WTC11 (cell line): ENCODE measurements around the gene KCNJ16.

Source experiments
- ATF3 ChIP-seq: sonication (generic); formaldehyde crosslinking; conservative IDR thresholded peaks from 2 replicates; pipeline ENCODE4 v1.8.1; 2022; ENCODE audit warnings: mild to moderate bottlenecking, missing genetic modification reagents
- CREM ChIP-seq: sonication (generic); formaldehyde crosslinking; IDR thresholded peaks from 2 replicates; pipeline ENCODE4 v1.8.1; 2022; ENCODE audit warnings: mild to moderate bottlenecking, missing genetic modification reagents, moderate library complexity
- CTCF ChIP-seq: fragments of 200-600 bp; IDR thresholded peaks from 2 replicates; pipeline ENCODE4 v1.8.0; 2022; ENCODE audit warnings: antibody characterized with exemption
- E2F4 ChIP-seq: sonication (generic); formaldehyde crosslinking; IDR thresholded peaks from 2 replicates; pipeline ENCODE4 v1.8.1; 2022; ENCODE audit warnings: low read depth, mild to moderate bottlenecking, moderate library complexity, missing genetic modification reagents, borderline replicate concordance
- ESRRA ChIP-seq: sonication (generic); formaldehyde crosslinking; IDR thresholded peaks from 2 replicates; pipeline ENCODE4 v1.8.1; 2022; ENCODE audit warnings: mild to moderate bottlenecking, missing genetic modification reagents, borderline replicate concordance
- FOXK1 ChIP-seq: sonication (generic); formaldehyde crosslinking; IDR thresholded peaks from 2 replicates; pipeline ENCODE4 v1.8.0; 2022; ENCODE audit warnings: mild to moderate bottlenecking, moderate library complexity, missing genetic modification reagents
- JUN ChIP-seq: sonication (generic); formaldehyde crosslinking; IDR thresholded peaks from 2 replicates; pipeline ENCODE4 v1.8.0; 2023; ENCODE audit warnings: mild to moderate bottlenecking, missing genetic modification reagents
- MAX ChIP-seq: sonication (generic); formaldehyde crosslinking; IDR thresholded peaks from 2 replicates; pipeline ENCODE4 v1.8.0; 2022; ENCODE audit warnings: mild to moderate bottlenecking, missing genetic modification reagents
- NFYB ChIP-seq: sonication (generic); formaldehyde crosslinking; conservative IDR thresholded peaks from 2 replicates; pipeline ENCODE4 v1.8.0; 2022; ENCODE audit warnings: low read depth, missing genetic modification reagents
- TEAD1 ChIP-seq: sonication (generic); formaldehyde crosslinking; IDR thresholded peaks from 2 replicates; pipeline ENCODE4 v1.8.0; 2022; ENCODE audit warnings: mild to moderate bottlenecking, missing genetic modification reagents
- TEAD4 ChIP-seq: sonication (generic); formaldehyde crosslinking; IDR thresholded peaks from 2 replicates; pipeline ENCODE4 v1.8.0; 2022; ENCODE audit warnings: mild to moderate bottlenecking, missing genetic modification reagents
- ZNF232 ChIP-seq: sonication (generic); formaldehyde crosslinking; IDR thresholded peaks from 2 replicates; pipeline ENCODE4 v1.8.0; 2022; ENCODE audit warnings: mild to moderate bottlenecking, missing genetic modification reagents

- TF ChIP-seq TEAD4 (CRISPR knock-in tag) (no peak), CTCF (no peak), FOXK1 (CRISPR knock-in tag) (no peak), CREM (CRISPR knock-in tag) (no peak), ZNF232 (no peak), MAX (CRISPR knock-in tag) (no peak), ATF3 (no peak), TEAD1 (CRISPR knock-in tag) (no peak), ESRRA (no peak), NFYB (no peak), JUN (no peak), E2F4 (CRISPR knock-in tag) (no peak)
These were observed 3.4 kb upstream of the KCNJ16 start for GRCh38 chr17:70071620-70072019.
